ENCODE results near the gene C12orf76.

DNA sequence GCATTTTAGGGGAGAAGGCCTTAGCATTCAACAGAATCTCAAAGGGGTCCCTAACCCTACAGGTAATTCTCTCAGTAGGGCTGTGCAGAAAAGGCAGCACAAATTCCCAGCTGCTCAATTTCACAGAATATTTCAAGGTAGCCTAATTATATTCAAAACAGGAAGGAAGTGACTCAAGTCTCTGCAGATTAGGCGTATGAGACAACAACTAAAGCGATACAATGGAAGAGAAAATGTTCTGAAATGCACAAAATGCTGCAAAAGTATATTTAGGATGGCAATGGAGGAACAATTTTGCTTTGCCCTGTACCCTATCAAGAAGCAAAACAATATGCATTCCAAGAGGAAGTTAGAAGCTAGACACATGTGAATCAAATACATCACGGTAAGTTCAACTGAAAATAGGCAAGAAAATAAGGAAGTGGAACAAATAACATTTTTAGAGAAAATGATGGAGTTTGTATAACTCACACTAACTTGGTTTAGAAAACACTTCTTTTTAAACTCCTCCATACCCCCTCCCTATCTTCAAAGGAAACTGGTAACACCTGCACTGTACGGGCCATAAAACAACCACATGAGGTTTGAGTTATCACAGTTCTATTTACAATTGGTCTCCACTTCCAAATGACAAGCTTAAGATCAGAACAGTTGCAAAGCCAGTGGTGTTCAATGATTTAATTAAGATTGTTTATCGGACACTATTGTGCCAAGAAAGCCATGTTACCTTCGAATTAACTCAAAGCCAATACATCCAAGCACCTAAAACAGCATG, 53.7 kb downstream of the C12orf76 start:
- TF ChIP-seq, protein P1, sequence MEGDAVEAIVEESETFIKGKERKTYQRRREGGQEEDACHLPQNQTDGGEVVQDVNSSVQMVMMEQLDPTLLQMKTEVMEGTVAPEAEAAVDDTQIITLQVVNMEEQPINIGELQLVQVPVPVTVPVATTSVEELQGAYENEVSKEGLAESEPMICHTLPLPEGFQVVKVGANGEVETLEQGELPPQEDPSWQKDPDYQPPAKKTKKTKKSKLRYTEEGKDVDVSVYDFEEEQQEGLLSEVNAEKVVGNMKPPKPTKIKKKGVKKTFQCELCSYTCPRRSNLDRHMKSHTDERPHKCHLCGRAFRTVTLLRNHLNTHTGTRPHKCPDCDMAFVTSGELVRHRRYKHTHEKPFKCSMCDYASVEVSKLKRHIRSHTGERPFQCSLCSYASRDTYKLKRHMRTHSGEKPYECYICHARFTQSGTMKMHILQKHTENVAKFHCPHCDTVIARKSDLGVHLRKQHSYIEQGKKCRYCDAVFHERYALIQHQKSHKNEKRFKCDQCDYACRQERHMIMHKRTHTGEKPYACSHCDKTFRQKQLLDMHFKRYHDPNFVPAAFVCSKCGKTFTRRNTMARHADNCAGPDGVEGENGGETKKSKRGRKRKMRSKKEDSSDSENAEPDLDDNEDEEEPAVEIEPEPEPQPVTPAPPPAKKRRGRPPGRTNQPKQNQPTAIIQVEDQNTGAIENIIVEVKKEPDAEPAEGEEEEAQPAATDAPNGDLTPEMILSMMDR (IDR thresholded peaks at IDR 0.05): no peak
- no peak for TF ChIP-seq POLR2A (IDR thresholded peaks at IDR 0.05)

Data from right lobe of liver (tissue), 4 donors.